ENCODE results near the gene DNM3.

Gene DNM3

GRCh38 chr1:172375211-172375631 lies 533.9 kb downstream of the DNM3 start:
- Histone ChIP-seq H3F3A (ENCODE audit: control insufficient read depth, insufficient read depth) (no peaks in the 10 kb centered on the region), H3K27me3 (ENCODE audit: control insufficient read depth, low read length) (no peaks in the 10 kb centered on the region), H4K20me1 (ENCODE audit: control insufficient read depth, insufficient read depth, low read depth, low read length) (no peaks in the 10 kb centered on the region), H3K36me3 (ENCODE audit: control insufficient read depth, low read length) (no peaks in the 10 kb centered on the region), H3K4me2 (ENCODE audit: low read length) (no peak overlapping the region), H3K4me3 (ENCODE audit: low read length) (no peak overlapping the region), H3K27ac (ENCODE audit: low read depth, low read length) (no peak overlapping the region), H3K9me3 (ENCODE audit: control insufficient read depth, insufficient read depth, low read length) (no peaks in the 10 kb centered on the region), H3K79me2 (ENCODE audit: control insufficient read depth, low read length) (no peaks in the 10 kb centered on the region), H3K9me2 (replicated peaks; ENCODE audit: control insufficient read depth, low read length) (no peaks in the 10 kb centered on the region), H3K4me1 (ENCODE audit: control insufficient read depth, low read length) (peaks cover 22% of the 10 kb centered on the region)
- no peak for TF ChIP-seq EZH2phosphoT487 (IDR thresholded peaks at IDR 0.05; ENCODE audit: borderline replicate concordance, low read length)
- TF ChIP-seq CTCF (IDR thresholded peaks at IDR 0.05; ENCODE audit: low read depth, low read length, poor library complexity, severe bottlenecking), result no peak

- TF ChIP-seq CTCF (IDR thresholded peaks at IDR 0.05; ENCODE audit: low read depth, low read length, poor library complexity, severe bottlenecking), result no peak
- TF ChIP-seq EZH2phosphoT487 (IDR thresholded peaks at IDR 0.05; ENCODE audit: borderline replicate concordance, low read length), result no peak
- Histone ChIP-seq H3K79me2 (ENCODE audit: control insufficient read depth, low read length) (no peaks in the 10 kb centered on the region), H3K4me1 (ENCODE audit: control insufficient read depth, low read length) (peaks cover 34% of the 10 kb centered on the region), H3K36me3 (ENCODE audit: control insufficient read depth, low read length) (no peaks in the 10 kb centered on the region), H3K4me2 (ENCODE audit: low read length) (peak overlapping the region; percentile 51), H4K20me1 (ENCODE audit: control insufficient read depth, insufficient read depth, low read depth, low read length) (no peaks in the 10 kb centered on the region), H3K27ac (ENCODE audit: low read depth, low read length) (0 out of 2 replicates have a peak overlapping the region, but pooled peaks have one; percentile 2), H3K9me3 (ENCODE audit: control insufficient read depth, insufficient read depth, low read length) (no peaks in the 10 kb centered on the region), H3F3A (ENCODE audit: control insufficient read depth, insufficient read depth) (no peaks in the 10 kb centered on the region), H3K27me3 (ENCODE audit: control insufficient read depth, low read length) (no peaks in the 10 kb centered on the region), H3K9me2 (replicated peaks; ENCODE audit: control insufficient read depth, low read length) (no peaks in the 10 kb centered on the region), H3K4me3 (ENCODE audit: low read length) (peak overlapping the region; percentile 39)
Observed at GRCh38 chr1:172376431-172376830, 535.1 kb downstream of the DNM3 start.

GRCh38 chr1:172377565-172377964 lies 536.3 kb downstream of the DNM3 start:
- H3K4me1 ChIP-seq (ENCODE audit: control insufficient read depth, low read length), result peaks cover 39% of the 10 kb centered on the region
- H3K4me3 ChIP-seq (ENCODE audit: low read length), result no peak overlapping the region
- no peaks in the 10 kb centered on the region for H3K9me2 ChIP-seq (replicated peaks; ENCODE audit: control insufficient read depth, low read length)
- no peak for TF ChIP-seq EZH2phosphoT487 (IDR thresholded peaks at IDR 0.05; ENCODE audit: borderline replicate concordance, low read length)
- TF ChIP-seq CTCF (IDR thresholded peaks at IDR 0.05; ENCODE audit: low read depth, low read length, poor library complexity, severe bottlenecking), result no peak
- no peaks in the 10 kb centered on the region for H3F3A ChIP-seq (ENCODE audit: control insufficient read depth, insufficient read depth)
- no peak overlapping the region for H3K27ac ChIP-seq (ENCODE audit: low read depth, low read length)
- no peaks in the 10 kb centered on the region for H3K79me2 ChIP-seq (ENCODE audit: control insufficient read depth, low read length)
- no peak overlapping the region for H3K4me2 ChIP-seq (ENCODE audit: low read length)
- H3K9me3 ChIP-seq (ENCODE audit: control insufficient read depth, insufficient read depth, low read length), result no peaks in the 10 kb centered on the region
- no peaks in the 10 kb centered on the region for H3K27me3 ChIP-seq (ENCODE audit: control insufficient read depth, low read length)
- H3K36me3 ChIP-seq (ENCODE audit: control insufficient read depth, low read length), result no peaks in the 10 kb centered on the region; the same call in 1 of the 2 replicates
- no peaks in the 10 kb centered on the region for H4K20me1 ChIP-seq (ENCODE audit: control insufficient read depth, insufficient read depth, low read depth, low read length)

Data from DOHH2 (cell line).